22Rv1 (cell line): Measurements from ENCODE around the gene AKR1A1.

Experiments
- ZFX ChIP-seq: fragments of 450-650 bp; IDR thresholded peaks from 2 replicates; pipeline ENCODE4 v1.6.1; 2017; ENCODE audit warnings: antibody characterized with exemption, borderline replicate concordance
- TF ChIP-seq, protein P1 (sequence below): fragments of 450-650 bp; IDR thresholded peaks from 2 replicates; pipeline ENCODE4 v1.5.1; 2017; ENCODE audit warnings: mild to moderate bottlenecking

GRCh38 chr1:45510972-45511527 is 39.6 kb upstream of the AKR1A1 start:
- TF ChIP-seq, protein P1, sequence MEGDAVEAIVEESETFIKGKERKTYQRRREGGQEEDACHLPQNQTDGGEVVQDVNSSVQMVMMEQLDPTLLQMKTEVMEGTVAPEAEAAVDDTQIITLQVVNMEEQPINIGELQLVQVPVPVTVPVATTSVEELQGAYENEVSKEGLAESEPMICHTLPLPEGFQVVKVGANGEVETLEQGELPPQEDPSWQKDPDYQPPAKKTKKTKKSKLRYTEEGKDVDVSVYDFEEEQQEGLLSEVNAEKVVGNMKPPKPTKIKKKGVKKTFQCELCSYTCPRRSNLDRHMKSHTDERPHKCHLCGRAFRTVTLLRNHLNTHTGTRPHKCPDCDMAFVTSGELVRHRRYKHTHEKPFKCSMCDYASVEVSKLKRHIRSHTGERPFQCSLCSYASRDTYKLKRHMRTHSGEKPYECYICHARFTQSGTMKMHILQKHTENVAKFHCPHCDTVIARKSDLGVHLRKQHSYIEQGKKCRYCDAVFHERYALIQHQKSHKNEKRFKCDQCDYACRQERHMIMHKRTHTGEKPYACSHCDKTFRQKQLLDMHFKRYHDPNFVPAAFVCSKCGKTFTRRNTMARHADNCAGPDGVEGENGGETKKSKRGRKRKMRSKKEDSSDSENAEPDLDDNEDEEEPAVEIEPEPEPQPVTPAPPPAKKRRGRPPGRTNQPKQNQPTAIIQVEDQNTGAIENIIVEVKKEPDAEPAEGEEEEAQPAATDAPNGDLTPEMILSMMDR: no peak
- no peak for TF ChIP-seq ZFX
